K562 (cell line): ENCODE results near the gene PCBP2. TPM values are rescaled to one million over a fixed set of nuclear protein-coding genes. Genes with fewer than 3 reads are reported as not detected.
A peak's percentile ranks its signal among the peaks of the same experiment; 100 is the strongest.

Experiments
- ATAC-seq: fragments of 200-7000 bp; cut with Tn5 transposase; 3 replicates; pipeline ENCODE4 v1.9.1; 2020; ENCODE audit warnings: moderate library complexity
- BruUV-seq: library from RNA; stranded (reverse); fragments of 400-500 nt; replicated peaks from 2 replicates; lab custom pipeline; 2021; lab: Mats Ljungman, UMichigan
- CTCF ChIA-PET: fragments of 300-600 bp; formaldehyde crosslinking; extraction: SDS; loops from one replicate; lab custom pipeline; 2021; ENCODE audit warnings: low intra/inter-chr PET ratio; lab: Yijun Ruan, JAX
- POLR2A ChIA-PET: fragments of 300-600, 350-650 bp; sonication (Branson Sonifier 250); formaldehyde crosslinking; extraction: SDS; loops from one replicate; lab custom pipeline; 2021; ENCODE audit warnings: antibody characterized with exemption, inconsistent platforms; lab: Yijun Ruan, JAX
- DNase-seq, 4 experiments: peaks; one replicate each; pipeline versions ENCODE4 v3.0.0 to v3.0.0-alpha.2; 2011 to 2018; ENCODE audit warnings: low spot score in 3 of 4, mixed read lengths in 3 of 4; ENCODE audit errors: extremely low read depth in 1 of 4
- FAIRE-seq: peaks from 2 replicates; lab custom pipeline; 2011; peaks lifted over from hg19 to GRCh38; lab: Jason Lieb, UNC
- H2AFZ ChIP-seq: 2 replicates; pipeline ENCODE4 v1.6.0; 2011; ENCODE audit warnings: low read depth, low read length, control low read depth, inconsistent platforms
- H3K27ac ChIP-seq: fragments of 200-600 bp; 3 replicates; pipeline ENCODE4 v1.8.0; 2011; ENCODE audit warnings: low read depth, mild to moderate bottlenecking, control low read depth, inconsistent platforms, low read length, moderate library complexity, mixed read lengths; ENCODE audit errors: extremely low read depth
- H3K27me3 ChIP-seq, 2 experiments: fragments of 300-600 bp in 1 of 2; 2 replicates in 1 of 2; 3 replicates in 1 of 2; pipeline versions ENCODE4 v1.6.0 to v1.8.0; 2011; ENCODE audit warnings: inconsistent platforms in 2 of 2, low read length in 2 of 2, mild to moderate bottlenecking in 1 of 2, mixed read lengths in 1 of 2, moderate library complexity in 1 of 2; ENCODE audit not compliant: control insufficient read depth in 2 of 2, insufficient read depth in 2 of 2
- H3K36me3 ChIP-seq: fragments of 300-600 bp; 3 replicates; pipeline ENCODE4 v1.8.0; 2011; ENCODE audit warnings: mild to moderate bottlenecking, low read length, inconsistent platforms; ENCODE audit not compliant: control insufficient read depth, insufficient read depth
- H3K4me1 ChIP-seq, 2 experiments: fragments of 200-600 bp in 1 of 2; replicated peaks in 1 of 2; 2 replicates in 1 of 2; 3 replicates in 1 of 2; pipeline versions ENCODE4 v1.5.1 to v1.8.0; 2011; ENCODE audit warnings: inconsistent platforms in 2 of 2, low read length in 2 of 2, mild to moderate bottlenecking in 1 of 2, mixed read lengths in 1 of 2, moderate library complexity in 1 of 2; ENCODE audit not compliant: control insufficient read depth in 2 of 2, insufficient read depth in 2 of 2
- H3K4me2 ChIP-seq: 2 replicates; pipeline ENCODE4 v1.6.1; 2011; ENCODE audit warnings: low read length, control low read depth, inconsistent platforms, mixed read lengths; ENCODE audit not compliant: insufficient read depth
- H3K4me3 ChIP-seq: fragments of 200-600 bp; sonication (generic), shearing (Covaris generic); 2 replicates; pipeline ENCODE4 v1.5.1; 2016; ENCODE audit warnings: control low read depth, inconsistent platforms
- H3K79me2 ChIP-seq: fragments of 200-600 bp; 3 replicates; pipeline ENCODE4 v1.8.0; 2011; ENCODE audit warnings: low read length, inconsistent platforms; ENCODE audit not compliant: control insufficient read depth, insufficient read depth
- H3K9ac ChIP-seq, 2 experiments: 2 replicates each; pipeline versions ENCODE4 v1.6.0 to v1.6.1; 2011; ENCODE audit warnings: low read depth in 2 of 2, low read length in 2 of 2, control low read depth in 1 of 2, inconsistent platforms in 1 of 2, mild to moderate bottlenecking in 1 of 2, mixed read lengths in 1 of 2; ENCODE audit not compliant: insufficient read depth in 1 of 2
- H3K9me1 ChIP-seq: one replicate; pipeline ENCODE4 v1.6.0; 2011; ENCODE audit warnings: inconsistent platforms, mild to moderate bottlenecking, low read length, moderate library complexity; ENCODE audit not compliant: control insufficient read depth, insufficient read depth
- H3K9me3 ChIP-seq: replicated peaks from 2 replicates; pipeline ENCODE4 v1.5.1; 2011; ENCODE audit warnings: low read depth, low read length, inconsistent platforms; ENCODE audit not compliant: control insufficient read depth, insufficient read depth
- H4K20me1 ChIP-seq: replicated peaks from 2 replicates; pipeline ENCODE4 v1.6.1; 2011; ENCODE audit warnings: low read length, inconsistent platforms, mixed read lengths; ENCODE audit not compliant: control insufficient read depth, insufficient read depth
- CREBBP ChIP-seq: IDR thresholded peaks from one replicate; pipeline ENCODE4 v1.6.1; 2012; ENCODE audit warnings: low read depth, mild to moderate bottlenecking, control low read depth, inconsistent platforms, low read length
- DDX20 ChIP-seq: fragments of 450-650 bp; IDR thresholded peaks from 2 replicates; pipeline ENCODE4 v1.6.1; 2016; ENCODE audit warnings: missing genetic modification characterization, low read depth, mild to moderate bottlenecking, missing compliant biosample characterization, moderate library complexity
- DNMT1 ChIP-seq: fragments of 450-650 bp; IDR thresholded peaks from 2 replicates; pipeline ENCODE4 v1.6.1; 2016; ENCODE audit warnings: antibody characterized with exemption, mild to moderate bottlenecking
- HMG20B ChIP-seq: fragments of 250-450 bp; sonication (Bioruptor Pico); IDR thresholded peaks from 2 replicates; pipeline ENCODE4 v1.5.0; 2021; ENCODE audit warnings: mild to moderate bottlenecking
- KLF1 ChIP-seq: fragments of 450-650 bp; IDR thresholded peaks from 2 replicates; pipeline ENCODE4 v1.6.1; 2016; ENCODE audit warnings: missing genetic modification characterization, missing compliant biosample characterization
- MITF ChIP-seq: IDR thresholded peaks from 2 replicates; pipeline ENCODE4 v1.6.1; 2014; ENCODE audit warnings: antibody characterized with exemption
- MNT ChIP-seq, 2 experiments: fragments of 450-650 bp; conservative IDR thresholded peaks; 2 replicates each; pipeline ENCODE4 v1.6.1; 2017; ENCODE audit warnings: mild to moderate bottlenecking in 2 of 2, moderate library complexity in 2 of 2
- POLR2B ChIP-seq: fragments of 450-650 bp; IDR thresholded peaks from 2 replicates; pipeline ENCODE4 v1.6.1; 2018; ENCODE audit warnings: low read depth; ENCODE audit not compliant: partially characterized antibody
- RBFOX2 ChIP-seq: fragments of 200-400 bp; formaldehyde crosslinking; IDR thresholded peaks from 2 replicates; pipeline ENCODE4 v1.6.1; 2017; ENCODE audit warnings: low read depth, mild to moderate bottlenecking, low read length, moderate library complexity
- SMARCC2 ChIP-seq: fragments of 450-650 bp; IDR thresholded peaks from 2 replicates; pipeline ENCODE4 v1.6.1; 2017; ENCODE audit warnings: antibody characterized with exemption, moderate library complexity, mild to moderate bottlenecking, low read depth
- SPI1 ChIP-seq: IDR thresholded peaks from 2 replicates; pipeline ENCODE4 v1.6.1; 2011; ENCODE audit warnings: low read depth, low read length, control low read depth, borderline replicate concordance
- TAF1 ChIP-seq: IDR thresholded peaks from 2 replicates; pipeline ENCODE4 v1.6.1; 2011; ENCODE audit warnings: mild to moderate bottlenecking, low read length, moderate library complexity; ENCODE audit not compliant: insufficient read depth, control insufficient read depth, severe bottlenecking; ENCODE audit errors: extremely low read depth
- ZBTB1 ChIP-seq: sonication (generic); formaldehyde crosslinking; IDR thresholded peaks from 2 replicates; pipeline ENCODE4 v1.8.1; 2023; ENCODE audit warnings: missing genetic modification reagents, low read depth, mild to moderate bottlenecking, borderline replicate concordance
- ZNF511 ChIP-seq: sonication (generic); formaldehyde crosslinking; IDR thresholded peaks from 2 replicates; pipeline ENCODE4 v1.8.0; 2022; ENCODE audit warnings: mild to moderate bottlenecking, missing genetic modification reagents
- ZNF583 ChIP-seq: fragments of 250-450 bp; sonication (Bioruptor Pico); IDR thresholded peaks from 2 replicates; pipeline ENCODE4 v1.4.0; 2020
- WGBS: fragments of 100-300 bp; shearing (Covaris generic); methylation state at CpG from one replicate; pipeline ENCODE4 v1.1.6; 2016; ENCODE audit warnings: low coverage, mixed read lengths; ENCODE audit not compliant: insufficient coverage; ENCODE audit errors: missing lambda C conversion rate; 5-methylcytosine and 5-hydroxymethylcytosine counted together
- in situ Hi-C: fragments of 300-500 bp; cut with MboI; formaldehyde crosslinking; loops from 4 replicates; pipeline ENCODE4 v1.15.0; 2018; ENCODE audit warnings: inconsistent platforms, mixed read lengths
- intact Hi-C: fragments of 100-400 bp; cut with micrococcal nuclease; formaldehyde crosslinking; loops from 2 replicates; pipeline ENCODE4 v1.14.2; 2022
- polyA plus RNA-seq, 8 experiments: library from polyadenylated mRNA; depleted of rRNA in 4 of 8; stranded (reverse) in 5 of 8; unstranded in 3 of 8; fragments of >200 nt; fragmentation: Nextera tagmentation in 2 of 8; fragmentation: Illumina TruSeq in 1 of 8; extraction: Ambion mirVana in 2 of 8; extraction: Trizol in 1 of 8; gene quantifications; 2 replicates each; pipeline versions ENCODE4 v1.2.1 to v1.2.3, GENCODE V29; 2011 to 2014; ENCODE audit warnings: inconsistent platforms in 1 of 8, missing spikeins in 1 of 8
- total RNA-seq, 7 experiments: library from RNA; depleted of rRNA in 6 of 7; stranded (reverse); fragments of >200 nt in 6 of 7; fragmentation: Illumina TruSeq in 2 of 7; extraction: Trizol in 2 of 7; gene quantifications; 2 replicates each; pipeline versions ENCODE4 v1.2.1 to v1.2.3, GENCODE V29; 2011 to 2021; ENCODE audit warnings: low replicate concordance in 1 of 7
- TF ChIP-seq, protein P1 (sequence below): fragments of 450-650 bp; IDR thresholded peaks from 2 replicates; pipeline ENCODE4 v1.6.1; 2016; ENCODE audit warnings: missing biosample characterization, missing genetic modification characterization
- TF ChIP-seq, protein P2 (sequence below): fragments of 250-450 bp; sonication (Bioruptor Pico); IDR thresholded peaks from 2 replicates; pipeline ENCODE4 v1.5.0; 2021

Gene PCBP2
- total and polyA plus RNA-seq, 9 of the 15 experiments (the other 6 are each of a cell fraction or from before 2014, with no cell fraction given): 137 to 831 (median 328) TPM

DNA sequence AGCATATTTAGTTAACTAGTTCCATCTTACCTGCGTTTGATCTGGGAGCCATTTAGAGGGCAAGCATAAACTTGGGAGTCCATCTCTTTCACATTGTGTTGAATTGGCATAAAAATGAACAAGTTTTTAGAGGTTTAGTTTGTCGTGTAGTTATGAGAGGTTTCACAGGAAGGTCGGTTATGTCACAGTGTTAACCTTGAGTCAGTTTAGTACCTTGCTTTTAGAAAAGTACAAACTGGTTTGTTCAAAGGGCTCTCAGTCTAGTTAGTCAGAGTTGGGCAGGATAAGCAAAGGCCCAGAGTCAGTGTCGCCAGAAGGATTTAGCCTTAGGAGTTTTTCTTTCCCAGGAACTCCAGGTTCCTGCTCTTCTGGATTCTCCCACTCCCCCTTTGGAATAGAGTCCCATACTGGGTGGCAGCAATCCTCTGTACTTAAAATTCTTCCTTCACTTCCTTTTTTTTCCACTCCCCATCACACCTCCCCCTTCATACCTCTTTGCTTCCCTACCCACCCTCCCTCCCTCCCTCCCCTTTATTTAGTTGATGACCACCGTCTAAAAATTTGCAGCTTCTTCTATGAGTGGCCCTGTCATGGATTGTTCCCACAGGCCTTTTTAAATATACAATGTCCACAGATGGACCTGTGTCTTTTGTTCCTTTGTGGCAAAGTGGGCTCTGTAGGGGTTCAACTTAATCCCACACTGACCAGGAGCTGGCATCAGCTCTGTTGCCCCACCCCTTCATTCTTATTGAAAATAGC lies 12.1 kb downstream of the PCBP2 start:
- FAIRE-seq (no peak), ATAC-seq (no peak), DNase-seq (no peak)
- H3K79me2 ChIP-seq: peaks cover 94% of the 10 kb centered on the region
- 67% methylated on average over 5 of the region's 5 CpGs for WGBS
- BruUV-seq: no TSS peak
- ChIA-PET POLR2A (interaction anchor here (0.8 to 8.8 kb wide), 10 partner anchors 9 to 123 kb away, joined by 3 to 87 read pairs (median 4); partner anchors contain the start of genes PRR13 and TARBP2), CTCF (no interaction called here)
- no peak overlapping the region for H3K9ac ChIP-seq
- H4K20me1 ChIP-seq: peaks cover 28% of the 10 kb centered on the region
- H2AFZ ChIP-seq: no peak overlapping the region
- intact Hi-C loops (no loop called here), in situ Hi-C loops (no loop called here)
- TF ChIP-seq DDX20 (no peak), KLF1 (tag) (no peak), MNT (conservative IDR thresholded peaks at IDR 0.05) (no peak), SMARCC2 (no peak), HMG20B (CRISPR knock-in tag) (no peak), MITF (no peak), SPI1 (0 out of 2 replicates have a peak, but pooled peaks have one; percentile 33), ZNF583 (no peak), RBFOX2 (peak; percentile 15; the same call in 1 of the 2 replicates), CREBBP (no peak), ZBTB1 (CRISPR knock-in tag) (no peak), TAF1 (no peak), POLR2B (peak; percentile 43), DNMT1 (no peak), ZNF511 (no peak)
- TF ChIP-seq, protein P1, sequence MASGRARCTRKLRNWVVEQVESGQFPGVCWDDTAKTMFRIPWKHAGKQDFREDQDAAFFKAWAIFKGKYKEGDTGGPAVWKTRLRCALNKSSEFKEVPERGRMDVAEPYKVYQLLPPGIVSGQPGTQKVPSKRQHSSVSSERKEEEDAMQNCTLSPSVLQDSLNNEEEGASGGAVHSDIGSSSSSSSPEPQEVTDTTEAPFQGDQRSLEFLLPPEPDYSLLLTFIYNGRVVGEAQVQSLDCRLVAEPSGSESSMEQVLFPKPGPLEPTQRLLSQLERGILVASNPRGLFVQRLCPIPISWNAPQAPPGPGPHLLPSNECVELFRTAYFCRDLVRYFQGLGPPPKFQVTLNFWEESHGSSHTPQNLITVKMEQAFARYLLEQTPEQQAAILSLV (tag): no peak
- TF ChIP-seq, protein P2, sequence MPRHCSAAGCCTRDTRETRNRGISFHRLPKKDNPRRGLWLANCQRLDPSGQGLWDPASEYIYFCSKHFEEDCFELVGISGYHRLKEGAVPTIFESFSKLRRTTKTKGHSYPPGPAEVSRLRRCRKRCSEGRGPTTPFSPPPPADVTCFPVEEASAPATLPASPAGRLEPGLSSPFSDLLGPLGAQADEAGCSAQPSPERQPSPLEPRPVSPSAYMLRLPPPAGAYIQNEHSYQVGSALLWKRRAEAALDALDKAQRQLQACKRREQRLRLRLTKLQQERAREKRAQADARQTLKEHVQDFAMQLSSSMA (CRISPR knock-in tag): no peak
- H3K27ac ChIP-seq: no peak overlapping the region
- peaks cover 100% of the 10 kb centered on the region for H3K36me3 ChIP-seq
- H3K9me3 ChIP-seq: no peaks in the 10 kb centered on the region
- peaks cover 0 to 3% of the 10 kb centered on the region in 2 experiments; a peak in 1 of 5 replicates for H3K4me1 ChIP-seq
- no peaks in the 10 kb centered on the region for H3K9me1 ChIP-seq
- no peak overlapping the region for H3K4me2 ChIP-seq
- no peak overlapping the region for H3K4me3 ChIP-seq
- no peaks in the 10 kb centered on the region for H3K27me3 ChIP-seq
